HPDE6-E6E7 (cell line): ENCODE results near the gene ITCH.

ENCODE experiments used
- DNase-seq: peaks from one replicate; pipeline ENCODE4 v3.0.0; 2011; ENCODE audit warnings: missing footprints; ENCODE audit errors: extremely low spot score

ITCH gene

DNA sequence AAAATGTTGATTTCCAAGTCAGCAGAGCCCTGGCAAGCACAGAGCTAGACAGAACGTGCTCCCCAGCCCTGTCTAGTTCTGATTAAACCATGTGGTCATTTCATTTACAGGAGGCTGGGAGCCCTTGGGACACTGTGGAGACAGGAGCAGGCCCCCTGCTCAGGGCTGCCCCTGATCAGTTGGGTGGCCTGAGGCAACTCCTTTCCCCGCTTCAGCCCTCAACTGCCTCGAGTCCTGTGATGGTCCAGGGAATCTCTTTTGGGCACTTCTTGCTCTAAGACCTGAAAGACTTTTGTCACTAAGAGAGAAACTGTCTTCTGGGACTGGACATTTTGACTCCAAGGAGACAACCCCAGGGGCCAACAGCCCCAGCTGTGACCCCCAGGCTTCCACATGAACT, 166.7 kb downstream of the ITCH start:
- DNase-seq = no peak

GRCh38 chr20:34530342-34530741, 167.3 kb downstream of the ITCH start:
- DNase-seq = no peak

DNA sequence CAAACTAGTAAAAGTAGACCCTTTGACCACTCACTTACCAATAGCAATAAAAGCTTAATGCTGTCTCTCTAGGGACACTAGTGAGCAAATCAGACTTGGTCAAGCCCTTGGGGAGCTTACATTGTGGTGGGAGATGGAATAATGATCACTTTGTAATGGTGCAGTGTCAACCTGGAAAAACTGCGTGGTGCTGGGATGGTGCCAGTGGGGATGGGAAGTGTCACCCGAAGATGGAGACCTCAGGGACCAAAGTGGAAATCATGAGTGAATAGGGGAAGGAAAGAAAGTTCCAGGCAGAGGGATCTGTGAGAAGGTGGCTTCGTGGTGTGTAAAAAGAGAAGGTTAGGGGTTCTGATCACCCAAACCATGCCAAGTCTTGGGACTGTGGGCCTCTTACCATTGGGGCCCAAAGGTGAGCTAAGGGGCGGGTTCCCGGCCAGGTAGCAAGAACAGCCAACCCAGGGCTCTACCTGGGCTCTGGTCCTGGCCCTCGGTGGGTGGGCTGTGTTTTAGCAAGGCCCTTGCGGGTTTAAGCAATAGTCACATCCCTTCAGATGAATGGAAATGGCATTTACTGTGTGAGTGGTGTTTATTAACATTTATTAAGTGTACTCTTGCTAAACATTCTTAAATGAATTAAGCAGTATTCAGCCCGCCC, 168.7 kb downstream of the ITCH start:
- DNase-seq = no peak

GRCh38 chr20:34532320-34532719, 169.2 kb downstream of the ITCH start:
- no peak for DNase-seq

DNA sequence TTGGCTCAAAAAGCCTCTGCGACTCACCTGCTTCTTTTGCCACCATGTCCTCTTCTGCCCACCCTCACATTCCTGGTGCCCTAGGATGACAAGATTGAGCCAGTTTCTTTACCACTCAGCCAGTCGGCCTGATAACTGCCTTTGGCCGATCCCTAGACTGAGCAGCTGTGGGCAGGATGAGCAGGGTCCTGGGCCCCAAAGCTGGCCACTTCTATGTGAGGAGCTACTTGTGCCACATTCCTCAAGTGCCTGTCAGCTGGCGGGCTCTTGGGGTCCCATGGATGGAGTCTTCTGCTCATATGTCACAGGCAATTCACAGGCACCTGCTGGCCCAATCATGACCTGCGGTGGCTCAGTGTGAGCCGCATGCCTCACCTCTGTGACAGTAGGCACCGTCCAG, 169.7 kb downstream of the ITCH start:
- no peak for DNase-seq

- no peak for DNase-seq
Observed at GRCh38 chr20:34534391-34535165, 171.5 kb downstream of the ITCH start.

DNA sequence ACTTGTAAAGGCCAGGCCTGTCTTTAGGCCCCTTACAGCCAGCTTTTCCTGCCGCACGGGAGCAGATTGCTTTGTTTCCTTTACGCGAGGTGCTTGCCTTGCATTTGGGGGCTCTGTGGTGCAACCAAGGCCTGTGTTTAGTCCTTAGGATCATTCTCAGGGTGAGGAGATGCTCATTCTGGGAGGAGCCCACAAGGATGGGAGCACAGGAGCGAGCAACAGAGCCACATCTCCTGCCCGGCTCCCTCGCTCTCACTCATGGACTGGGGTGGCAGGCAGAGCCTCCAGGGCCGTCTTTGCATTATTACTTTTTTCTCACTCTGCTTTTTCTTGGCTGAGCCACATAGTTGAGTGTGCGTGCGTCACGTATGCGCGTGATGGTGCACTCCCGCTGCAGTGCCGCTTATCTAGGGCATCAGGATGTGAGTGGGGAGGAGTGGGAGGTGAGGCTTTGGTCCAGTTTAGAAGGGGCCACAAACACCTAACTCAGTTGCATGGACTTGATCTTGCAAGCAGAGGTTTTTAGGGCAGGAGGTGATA, 172.3 kb downstream of the ITCH start:
- no peak for DNase-seq

- DNase-seq = no peak
Observed at GRCh38 chr20:34535857-34536256, 172.8 kb downstream of the ITCH start.

DNA sequence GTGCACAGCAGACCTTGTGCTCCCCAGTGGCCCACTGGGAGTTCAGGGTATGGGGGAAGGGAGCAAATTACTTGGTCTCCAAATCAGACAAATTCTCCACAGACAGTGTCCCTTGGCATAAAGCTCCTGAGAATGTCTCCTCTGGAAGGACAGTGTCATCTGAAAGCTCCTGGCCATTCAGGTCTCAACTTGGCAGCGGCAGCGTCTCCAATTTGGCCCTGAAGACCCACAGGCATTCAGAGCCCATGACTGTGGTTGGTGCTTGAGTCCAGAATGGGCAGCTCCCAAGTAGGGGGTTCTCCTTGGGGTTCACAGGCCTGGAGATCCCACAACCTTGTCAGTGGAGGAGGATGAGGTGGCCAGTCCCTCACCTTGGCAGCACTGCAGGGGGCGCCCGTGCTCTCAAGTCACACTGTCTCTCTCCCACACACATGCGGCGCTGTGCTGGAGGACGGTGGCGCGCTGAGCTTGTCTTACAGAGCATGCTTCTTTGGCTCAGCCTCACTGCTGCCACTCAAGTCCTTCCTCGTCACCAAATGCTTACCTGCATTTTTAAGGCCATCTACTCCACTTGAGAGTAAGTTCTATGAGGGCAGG, 173.8 kb downstream of the ITCH start:
- no peak for DNase-seq

DNA sequence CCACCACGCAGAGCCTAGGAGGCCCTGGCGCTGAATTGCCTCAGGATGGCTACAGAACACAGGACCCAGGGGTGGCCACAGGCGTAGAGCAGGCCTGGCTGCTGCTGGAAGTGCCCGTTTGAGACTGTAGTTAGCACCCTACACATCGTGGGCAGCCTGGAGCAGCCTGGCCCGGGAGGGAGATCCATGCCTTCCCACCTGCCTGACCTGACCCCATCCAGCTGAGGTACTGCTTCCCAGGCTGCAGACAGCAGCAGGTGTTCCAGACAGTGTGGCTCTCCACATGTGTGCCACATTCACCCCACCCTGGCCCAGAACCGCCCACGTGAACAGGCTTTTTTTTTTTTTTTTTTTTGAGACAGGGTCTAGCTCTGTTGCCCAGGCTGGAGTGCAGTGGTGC, 174.6 kb downstream of the ITCH start:
- no peak for DNase-seq

DNA sequence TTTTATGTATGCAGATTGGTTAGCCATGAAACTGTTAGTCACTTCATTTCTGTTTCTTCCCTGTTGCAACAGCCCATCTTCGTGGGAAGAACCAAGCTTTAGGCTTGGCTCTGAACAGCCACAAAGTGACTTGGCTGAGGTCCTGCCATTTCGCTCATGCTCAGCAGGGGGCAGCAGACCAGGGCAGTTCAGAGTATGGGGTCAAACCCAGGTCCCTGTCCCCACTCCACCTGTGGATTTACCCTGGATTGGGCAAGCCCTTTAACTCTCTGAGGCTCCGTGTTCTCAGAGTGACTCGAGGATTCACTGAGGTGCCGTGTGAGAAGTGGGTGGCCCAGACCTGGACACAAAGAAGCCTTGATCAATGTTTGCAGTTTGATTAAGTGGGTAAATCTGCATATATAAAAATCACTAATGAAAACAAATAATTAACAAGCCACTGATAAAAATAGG, 175.6 kb downstream of the ITCH start:
- DNase-seq = no peak

- no peak for DNase-seq
Observed at GRCh38 chr20:34539756-34540155, 176.7 kb downstream of the ITCH start.

DNA sequence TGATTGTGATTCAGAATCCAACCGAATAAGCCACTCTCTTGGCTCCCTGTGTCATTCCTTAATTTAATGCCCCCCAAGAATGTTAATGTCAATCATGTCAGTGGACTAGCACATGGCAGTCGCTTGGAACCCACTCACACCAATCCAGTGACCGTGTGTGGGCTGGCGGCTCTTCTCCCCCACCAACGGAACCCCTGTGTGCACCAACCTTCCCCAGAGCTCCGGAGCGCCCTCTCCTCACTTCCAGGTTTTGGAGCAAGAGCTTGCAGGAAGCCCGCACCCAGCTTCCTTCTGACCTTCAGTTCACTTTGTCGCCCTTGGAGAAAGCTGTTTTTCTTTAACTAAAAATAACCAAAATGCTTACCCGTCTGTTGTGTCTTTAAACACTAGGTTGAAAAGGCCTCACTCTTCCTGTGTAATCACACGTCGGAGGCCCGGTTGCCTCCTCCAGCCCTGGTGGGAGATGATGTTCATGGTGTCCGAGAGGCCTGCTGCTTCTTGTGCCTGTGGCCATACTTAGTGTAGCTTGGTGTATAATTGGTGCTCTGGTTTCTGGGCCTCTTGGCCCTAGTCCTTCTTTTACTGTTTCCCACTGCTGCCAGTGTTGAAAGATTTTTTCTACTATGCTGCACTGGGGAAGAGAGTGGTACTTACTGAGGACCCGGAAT, 177.7 kb downstream of the ITCH start:
- no peak for DNase-seq

DNA sequence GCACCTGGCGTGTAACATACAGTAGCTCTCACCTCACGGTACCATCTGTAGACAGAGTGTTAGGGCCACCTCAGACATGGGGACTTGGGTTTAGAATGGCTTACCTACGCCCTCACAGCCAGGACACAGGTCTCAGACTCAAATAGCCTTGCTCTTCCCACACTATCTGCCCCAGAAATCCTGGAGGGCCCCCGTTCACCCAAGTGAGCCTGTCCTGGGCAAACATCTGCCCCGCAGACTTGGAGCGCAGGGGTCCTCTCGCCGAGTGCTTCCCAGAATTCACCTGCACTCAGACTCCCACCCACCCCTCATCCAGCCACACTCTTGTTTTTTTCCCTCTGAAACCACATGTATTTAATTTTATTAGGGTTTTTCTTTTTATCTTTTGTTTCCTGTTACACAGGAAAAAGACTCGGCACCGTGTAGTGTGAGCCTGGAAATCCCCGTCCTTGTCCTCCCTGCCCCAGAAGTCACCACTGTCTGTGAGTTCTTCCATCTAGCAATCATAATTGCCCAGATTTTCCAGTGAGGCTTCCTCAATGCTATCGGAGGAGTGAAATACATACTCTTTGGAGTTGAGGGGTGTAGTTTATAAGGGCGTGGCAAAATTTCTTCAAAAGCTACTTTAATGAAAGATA, 178.3 kb downstream of the ITCH start:
- no peak for DNase-seq

DNA sequence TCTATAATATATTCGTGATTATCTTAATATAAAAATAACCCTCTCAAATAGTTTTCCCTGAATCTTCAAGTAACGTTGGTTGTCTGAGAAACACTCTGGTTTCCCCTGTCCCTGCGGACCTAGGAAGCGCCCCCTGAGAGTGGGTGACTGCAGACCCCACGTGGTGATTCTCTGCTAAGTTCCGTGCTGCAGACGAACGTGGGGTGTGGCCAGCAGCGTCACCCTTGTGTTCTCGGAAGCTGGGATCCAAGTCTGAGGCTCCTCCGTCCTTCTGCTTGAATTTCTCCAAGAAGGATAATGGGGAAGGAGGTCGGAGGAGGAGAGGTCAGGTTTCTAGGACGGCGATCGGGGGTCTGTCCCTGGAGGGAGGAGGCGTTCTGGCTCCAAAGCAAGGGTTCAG, 178.8 kb downstream of the ITCH start:
- DNase-seq = no peak

DNA sequence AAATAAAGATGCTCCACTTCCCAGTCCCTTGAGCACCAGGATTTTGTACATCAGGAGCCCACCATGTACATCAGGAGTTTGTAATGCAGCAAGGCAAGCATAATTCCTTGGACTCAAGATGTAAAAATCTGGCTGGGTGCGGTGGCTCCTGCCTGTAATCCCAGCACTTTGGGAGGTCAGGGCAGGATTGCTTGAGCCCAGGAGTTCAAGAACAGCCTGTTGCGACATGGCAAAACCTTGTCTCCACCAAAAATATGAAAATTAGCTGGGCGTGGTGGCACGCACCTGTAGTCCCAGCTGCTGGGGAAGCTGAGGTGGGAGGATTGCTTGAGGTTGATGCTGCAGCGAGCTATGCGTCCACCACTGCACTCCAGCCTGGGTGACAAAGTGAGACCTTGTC, 179.4 kb downstream of the ITCH start:
- no peak for DNase-seq

GRCh38 chr20:34543463-34544056, 180.5 kb downstream of the ITCH start:
- DNase-seq = no peak

GRCh38 chr20:34544109-34544796, 181.2 kb downstream of the ITCH start:
- no peak for DNase-seq

DNA sequence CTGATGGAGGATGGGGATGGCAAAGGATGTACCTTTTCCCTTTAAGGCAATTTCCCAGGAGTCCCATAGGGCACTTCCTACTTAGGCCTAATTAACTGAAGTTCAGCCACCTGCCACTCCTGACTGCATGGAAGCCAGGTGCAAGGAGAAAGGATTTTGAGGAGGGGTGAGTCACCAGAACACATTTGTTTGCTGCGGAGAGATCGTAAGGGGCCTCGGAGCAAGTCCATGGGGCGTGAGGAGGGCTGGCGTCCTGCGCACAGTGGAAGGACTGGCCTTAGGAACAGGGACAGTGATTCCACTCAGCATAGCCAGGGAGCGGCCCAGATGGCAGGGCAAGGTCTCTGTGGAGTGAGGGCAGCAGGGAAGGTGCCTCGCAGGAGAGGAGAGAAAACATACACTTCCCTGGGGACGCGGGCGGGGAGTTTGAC, 183.7 kb downstream of the ITCH start:
- DNase-seq = no peak

GRCh38 chr20:34547844-34548613, 185.0 kb downstream of the ITCH start:
- DNase-seq = no peak
